Activated naive CD8-positive, alpha-beta T cell treated with anti-CD3 and anti-CD28 coated beads for 36 hours (primary cell): Measurements from ENCODE around the gene SNW1. TPM values are rescaled to one million over a fixed set of nuclear protein-coding genes. Genes with fewer than 3 reads are reported as not detected.
"Not testable (repeated sequence)": the region's sequence is repeated elsewhere in the genome, so short reads cannot be mapped to it uniquely, and the experiment has no call there.

ENCODE experiments used
- DNase-seq: peaks from one replicate; pipeline ENCODE4 v3.0.0; 2021
- H3K27ac Mint-ChIP-seq: one replicate; pipeline ENCODE4 v1.8.0; 2022; ENCODE audit warnings: mild to moderate bottlenecking, moderate library complexity, mixed read lengths
- H3K27me3 Mint-ChIP-seq: one replicate; pipeline ENCODE4 v1.8.0; 2022; ENCODE audit warnings: mild to moderate bottlenecking, mixed read lengths
- H3K36me3 Mint-ChIP-seq: one replicate; pipeline ENCODE4 v1.8.0; 2021; ENCODE audit warnings: mild to moderate bottlenecking, mixed read lengths
- H3K4me1 Mint-ChIP-seq: one replicate; pipeline ENCODE4 v1.8.0; 2021; ENCODE audit warnings: mixed read lengths
- H3K4me3 Mint-ChIP-seq: one replicate; pipeline ENCODE4 v1.8.0; 2022; ENCODE audit warnings: mild to moderate bottlenecking, moderate library complexity, mixed read lengths
- H3K9me3 Mint-ChIP-seq: one replicate; pipeline ENCODE4 v1.8.0; 2022; ENCODE audit warnings: mixed read lengths
- total RNA-seq, 2 experiments: library from RNA; stranded (reverse); gene quantifications; one replicate each; pipeline ENCODE4 v1.2.3, GENCODE V29; 2021

SNW1 gene
- total RNA-seq, result 100 to 1,000 TPM; 114 to 117 TPM

DNA sequence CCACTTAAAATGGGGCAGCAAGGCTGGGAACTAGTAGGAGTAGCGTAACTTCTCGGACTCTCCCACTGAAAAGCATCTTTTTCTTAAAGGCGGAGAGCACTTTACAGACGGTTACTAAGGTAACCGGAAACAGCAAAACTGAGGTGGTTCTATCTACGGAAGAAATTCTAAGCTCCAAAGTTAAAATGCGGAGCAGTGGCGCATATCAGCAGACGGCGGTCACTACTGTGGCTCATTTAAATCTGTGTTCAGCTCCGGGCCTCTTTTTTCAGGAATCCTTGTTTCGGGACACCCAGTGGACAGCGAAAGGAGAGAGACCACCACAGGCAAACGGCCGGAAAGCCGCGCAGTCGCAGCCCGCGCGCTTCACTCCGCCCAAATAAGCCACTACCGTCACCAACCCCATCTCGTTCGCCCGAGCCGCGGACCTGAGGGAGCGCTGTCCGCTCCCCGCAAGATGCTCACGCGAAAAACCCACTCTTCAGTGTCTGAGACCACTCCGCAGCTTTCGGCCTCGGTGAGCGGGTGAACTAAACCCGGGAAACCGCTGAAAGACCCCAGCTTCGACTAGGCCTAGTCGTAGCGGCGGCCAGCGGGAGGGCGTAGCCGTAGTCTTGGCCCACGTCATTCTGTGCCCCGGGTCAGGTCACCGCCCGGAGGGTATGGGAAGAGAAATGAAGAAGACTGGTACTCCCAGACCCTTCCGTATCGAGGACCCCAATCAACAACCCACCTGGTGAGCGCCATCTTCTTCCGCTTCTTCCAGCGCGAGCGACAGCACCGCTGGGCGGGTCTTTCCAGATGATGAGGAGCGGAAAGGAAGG is at the start of gene SNW1:
Gene SNW1 (minus strand): TSS at position 776 of the 824 bp plus-strand sequence. CDS start 29 bp downstream, at position 747.
- Mint-ChIP-seq H3K4me3 (peak within 1 kb of the TSS; percentile 93), H3K27ac (peak within 1 kb of the TSS; percentile 97), H3K9me3 (no peaks in the 10 kb centered on the region), H3K4me1 (peaks cover 29% of the 10 kb centered on the region), H3K36me3 (peaks cover 21% of the 10 kb centered on the region), H3K27me3 (no peaks in the 10 kb centered on the region)
- DNase-seq, result peak; percentile 91

DNA sequence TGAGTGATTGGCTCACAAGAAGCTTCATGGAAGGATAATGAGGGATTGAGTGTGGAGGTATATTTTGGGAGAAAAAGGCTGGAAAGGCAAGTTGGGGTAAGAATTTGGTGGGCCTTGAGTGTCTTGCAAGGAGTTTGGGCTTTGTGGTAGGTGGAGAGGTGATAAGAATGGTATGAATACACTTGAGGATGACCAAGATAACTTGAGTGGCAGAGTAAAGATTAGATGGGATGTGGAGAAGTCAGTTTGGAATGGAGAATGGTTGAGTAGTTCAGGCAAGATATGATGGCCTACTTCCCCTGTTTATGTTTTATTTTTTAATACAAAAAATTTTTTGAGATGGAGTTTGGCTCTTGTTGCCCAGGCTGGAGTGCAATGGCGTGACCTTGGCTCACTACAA is 48.1 kb upstream of the SNW1 start:
- Mint-ChIP-seq H3K4me1 (peaks cover 5% of the 10 kb centered on the region), H3K27ac (no peak overlapping the region), H3K9me3 (no peaks in the 10 kb centered on the region), H3K27me3 (no peaks in the 10 kb centered on the region), H3K4me3 (no peak overlapping the region), H3K36me3 (no peaks in the 10 kb centered on the region)
- no peak for DNase-seq

DNA sequence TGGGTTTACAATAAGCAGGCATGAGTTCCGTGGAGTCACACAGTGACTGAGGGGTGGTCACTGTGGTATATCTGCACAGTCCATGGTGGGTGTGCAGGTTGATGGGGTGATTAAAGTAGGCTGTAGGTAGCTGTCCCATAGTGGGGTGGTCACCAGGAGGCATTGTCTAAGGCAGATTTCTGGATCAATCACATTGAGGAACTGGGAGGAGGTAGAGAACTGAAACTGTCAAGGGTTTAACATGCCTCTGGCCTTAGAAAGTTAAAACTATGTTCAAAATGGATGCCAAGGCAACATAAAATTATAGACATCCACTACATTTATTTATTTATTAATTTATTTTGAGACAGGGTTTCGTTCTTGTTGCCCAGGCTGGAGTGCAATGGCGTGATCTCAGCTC is 47.3 kb upstream of the SNW1 start:
- H3K36me3 Mint-ChIP-seq, result no peaks in the 10 kb centered on the region

DNA sequence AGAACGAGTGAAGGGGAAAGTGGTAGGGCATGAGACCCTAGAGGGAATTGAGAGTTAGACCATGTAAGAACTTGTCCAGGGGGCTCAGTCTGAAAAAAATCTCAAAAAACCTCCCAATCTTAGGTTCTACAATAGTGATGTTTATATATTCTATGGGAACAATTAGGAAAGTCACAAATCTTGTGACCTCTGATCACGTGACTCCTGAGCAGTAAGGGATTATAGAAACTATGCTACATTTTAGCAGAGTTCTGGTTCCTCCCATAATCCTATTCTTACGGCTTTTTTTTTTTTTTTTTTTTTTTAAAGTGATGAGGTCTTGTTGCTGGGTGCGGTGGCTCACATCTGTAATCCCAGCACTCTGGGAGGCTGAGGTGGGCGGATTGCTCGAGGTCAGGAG is 44.8 kb upstream of the SNW1 start:
- no peaks in the 10 kb centered on the region for H3K36me3 Mint-ChIP-seq
- H3K27ac Mint-ChIP-seq, result no peak overlapping the region
- H3K27me3 Mint-ChIP-seq, result no peaks in the 10 kb centered on the region
- no peak for DNase-seq
- H3K4me1 Mint-ChIP-seq, result peaks cover 3% of the 10 kb centered on the region
- H3K4me3 Mint-ChIP-seq, result no peak overlapping the region
- no peaks in the 10 kb centered on the region for H3K9me3 Mint-ChIP-seq

More for the DNA sequence above, 47.3 kb upstream of the SNW1 start:
- no peaks in the 10 kb centered on the region for H3K27me3 Mint-ChIP-seq
- DNase-seq, result no peak
- H3K9me3 Mint-ChIP-seq, result no peaks in the 10 kb centered on the region
- peaks cover 5% of the 10 kb centered on the region for H3K4me1 Mint-ChIP-seq
- H3K4me3 Mint-ChIP-seq, result no peak overlapping the region
- no peak overlapping the region for H3K27ac Mint-ChIP-seq

DNA sequence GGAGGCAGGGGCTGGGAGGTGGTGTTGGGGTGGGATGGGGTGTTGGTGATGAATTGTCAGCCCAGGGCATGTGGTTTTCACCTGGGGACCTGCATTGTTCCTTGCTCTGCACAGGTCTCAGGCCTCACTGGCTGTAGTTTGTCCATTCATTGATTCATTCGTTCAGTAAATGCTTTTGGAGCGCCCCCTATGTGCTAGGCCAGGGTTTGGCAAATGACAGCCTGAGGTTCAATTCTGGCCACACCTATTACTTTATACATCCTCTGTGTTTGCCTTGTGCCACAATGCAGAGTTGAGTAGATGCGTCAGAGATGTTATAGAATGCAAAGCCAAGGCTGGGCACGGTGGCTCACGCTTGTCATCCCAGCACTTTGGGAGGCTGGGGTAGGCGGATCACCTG is 43.6 kb upstream of the SNW1 start:
- no peak overlapping the region for H3K27ac Mint-ChIP-seq
- peaks cover 5% of the 10 kb centered on the region for H3K4me1 Mint-ChIP-seq
- no peak overlapping the region for H3K4me3 Mint-ChIP-seq
- H3K36me3 Mint-ChIP-seq, result no peaks in the 10 kb centered on the region
- DNase-seq, result no peak
- no peaks in the 10 kb centered on the region for H3K9me3 Mint-ChIP-seq
- no peaks in the 10 kb centered on the region for H3K27me3 Mint-ChIP-seq

DNA sequence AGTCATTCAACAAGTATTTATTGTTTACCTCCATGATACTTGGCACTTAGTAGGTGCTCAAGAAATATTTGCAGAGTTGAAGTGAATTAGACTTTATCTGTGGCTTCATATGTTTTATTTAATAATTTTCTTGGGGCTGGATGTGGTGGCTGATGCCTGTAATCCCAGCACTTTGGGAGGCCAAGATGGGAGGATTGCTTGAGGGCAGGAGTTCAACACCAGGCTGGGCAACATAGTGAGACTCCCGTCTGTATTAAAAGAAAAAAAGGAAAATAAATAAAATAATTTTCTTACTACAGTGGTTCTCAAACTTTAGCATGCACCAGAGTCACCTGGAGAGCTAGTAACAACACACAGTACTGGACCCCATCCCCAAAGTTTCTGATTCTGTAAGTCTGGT is 39.9 kb upstream of the SNW1 start:
- Mint-ChIP-seq H3K27ac (peak overlapping the region; percentile 91), H3K4me3 (peak overlapping the region; percentile 90)

DNA sequence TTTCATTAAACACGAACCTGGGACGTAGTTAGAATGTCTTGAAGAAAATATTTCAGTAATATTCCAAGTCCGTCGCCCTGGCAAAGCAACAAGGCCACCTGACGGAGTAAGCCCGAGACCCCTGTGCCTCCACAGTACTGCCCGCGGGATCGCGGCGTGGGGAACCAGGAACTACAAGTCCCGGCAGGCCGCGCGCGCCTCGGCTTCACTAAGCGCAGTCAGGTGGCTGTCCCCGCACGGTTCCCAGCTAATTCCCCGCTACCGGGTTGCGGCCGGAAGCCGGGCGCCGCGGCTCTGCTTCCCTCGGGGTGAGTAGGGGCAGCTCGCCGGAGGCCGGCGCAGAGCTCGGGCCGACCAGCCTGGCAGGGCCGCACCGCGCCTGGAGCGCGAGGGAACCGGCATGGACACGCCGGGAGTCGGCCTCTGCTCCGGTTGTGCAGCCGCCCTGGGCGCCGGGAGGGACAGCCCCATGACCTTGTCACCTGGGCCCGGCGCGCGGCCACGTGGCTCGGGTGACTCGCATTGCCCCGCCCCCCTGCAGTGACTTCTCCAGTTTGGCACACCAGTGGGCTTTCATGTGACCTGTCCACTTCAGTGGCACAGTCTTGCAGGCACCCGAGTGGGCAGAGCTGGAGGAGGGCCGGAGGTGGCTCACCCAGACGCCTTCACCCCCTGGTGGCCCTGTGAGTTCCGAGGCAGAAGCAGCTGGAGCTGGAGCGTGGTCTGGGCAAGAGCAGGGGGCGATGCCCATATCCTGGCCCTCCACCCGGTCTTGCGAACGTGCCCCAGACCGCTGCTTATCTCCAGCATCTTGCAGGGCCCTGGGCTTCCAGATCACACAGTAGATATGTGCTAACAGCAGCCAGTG is 39.1 kb upstream of the SNW1 start, which contains the start of gene ADCK1:
Gene ADCK1 (plus strand): TSS at position 247 of the 868 bp plus-strand sequence. CDS start 18,870 bp downstream, outside the sequence.
- H3K9me3 Mint-ChIP-seq, result no peaks in the 10 kb centered on the region
- DNase-seq, result peak; percentile 86
- no peaks in the 10 kb centered on the region for H3K36me3 Mint-ChIP-seq
- H3K27ac Mint-ChIP-seq, result peak within 1 kb of the TSS; percentile 91
- H3K27me3 Mint-ChIP-seq, result no peaks in the 10 kb centered on the region
- H3K4me3 Mint-ChIP-seq, result peak within 1 kb of the TSS; percentile 90
- H3K4me1 Mint-ChIP-seq, result peaks cover 8% of the 10 kb centered on the region

More for the DNA sequence above, 39.9 kb upstream of the SNW1 start:
- Mint-ChIP-seq H3K36me3 (no peaks in the 10 kb centered on the region), H3K9me3 (no peaks in the 10 kb centered on the region), H3K4me1 (peaks cover 8% of the 10 kb centered on the region), H3K27me3 (no peaks in the 10 kb centered on the region)
- no peak for DNase-seq

DNA sequence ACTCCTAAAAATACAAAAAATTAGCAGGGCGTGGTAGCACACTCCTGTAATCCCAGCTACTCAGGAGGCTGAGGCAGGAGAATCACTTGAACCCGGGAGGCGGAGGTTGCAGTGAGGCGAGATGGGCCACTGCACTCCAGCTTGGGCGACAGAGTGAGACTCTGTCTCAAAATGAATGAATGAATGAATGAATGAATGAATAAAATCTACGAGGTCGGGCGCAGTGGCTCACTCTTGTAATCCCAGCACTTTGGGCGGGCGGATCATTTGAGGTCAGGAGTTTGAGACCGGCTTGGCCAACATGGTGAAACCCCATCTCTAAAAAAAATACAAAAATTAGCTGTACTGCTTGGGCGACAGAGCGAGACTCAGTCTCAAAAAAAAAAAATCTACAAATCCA is 38.5 kb upstream of the SNW1 start:
- H3K4me1 Mint-ChIP-seq, H3K9me3 Mint-ChIP-seq, H3K36me3 Mint-ChIP-seq, DNase-seq, H3K27me3 Mint-ChIP-seq: not testable (repeated sequence)
- Mint-ChIP-seq H3K4me3 (peak overlapping the region; percentile 90), H3K27ac (peak overlapping the region; percentile 83)

DNA sequence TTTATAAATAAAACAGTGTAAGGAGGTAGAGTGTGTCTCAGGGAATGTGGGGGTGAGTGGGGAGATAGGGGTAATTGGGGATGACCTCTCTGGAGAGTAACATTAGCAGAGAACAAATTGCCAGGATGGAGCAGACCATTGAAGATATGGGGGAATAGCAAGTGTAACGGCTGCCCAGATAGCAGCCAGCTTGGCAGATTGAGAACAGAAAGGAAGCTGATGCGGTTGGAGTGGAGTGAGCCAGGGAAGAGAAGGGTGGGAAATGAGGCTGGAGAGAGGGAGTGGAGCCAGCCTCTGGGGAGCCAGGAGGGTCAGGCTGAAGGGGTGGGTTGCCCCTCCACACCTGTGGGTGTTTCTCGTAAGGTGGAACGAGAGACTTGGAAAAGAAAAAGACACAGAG is 33.4 kb upstream of the SNW1 start:
- DNase-seq, result no peak
- H3K36me3 Mint-ChIP-seq, result no peaks in the 10 kb centered on the region
- no peak overlapping the region for H3K4me3 Mint-ChIP-seq
- no peak overlapping the region for H3K27ac Mint-ChIP-seq
- peaks cover under 1% of the 10 kb centered on the region for H3K4me1 Mint-ChIP-seq
- peaks cover 23% of the 10 kb centered on the region for H3K27me3 Mint-ChIP-seq
- no peaks in the 10 kb centered on the region for H3K9me3 Mint-ChIP-seq

DNA sequence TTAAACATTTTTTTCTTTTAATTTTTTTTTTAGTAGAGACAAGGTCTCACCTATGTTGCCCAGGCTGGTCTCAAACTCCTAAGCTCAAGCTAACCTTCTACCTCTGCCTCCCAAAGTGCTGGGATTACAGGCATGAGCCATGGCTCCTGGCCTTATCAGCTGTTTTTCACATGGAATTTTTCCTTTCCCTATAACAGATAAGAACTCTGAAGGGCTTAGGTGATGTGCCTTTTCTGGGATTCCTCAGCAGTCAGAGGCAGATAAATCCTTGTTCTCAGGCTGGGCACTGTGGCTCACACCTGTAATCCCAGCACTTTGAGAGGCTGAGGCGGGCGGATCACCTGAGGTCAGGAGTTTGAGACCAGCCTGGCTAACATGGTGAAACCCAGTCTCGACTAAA is 32.3 kb upstream of the SNW1 start:
- H3K9me3 Mint-ChIP-seq, DNase-seq, H3K36me3 Mint-ChIP-seq, H3K4me3 Mint-ChIP-seq, H3K27ac Mint-ChIP-seq, H3K4me1 Mint-ChIP-seq: not testable (repeated sequence)
- H3K27me3 Mint-ChIP-seq, result peaks cover 28% of the 10 kb centered on the region

DNA sequence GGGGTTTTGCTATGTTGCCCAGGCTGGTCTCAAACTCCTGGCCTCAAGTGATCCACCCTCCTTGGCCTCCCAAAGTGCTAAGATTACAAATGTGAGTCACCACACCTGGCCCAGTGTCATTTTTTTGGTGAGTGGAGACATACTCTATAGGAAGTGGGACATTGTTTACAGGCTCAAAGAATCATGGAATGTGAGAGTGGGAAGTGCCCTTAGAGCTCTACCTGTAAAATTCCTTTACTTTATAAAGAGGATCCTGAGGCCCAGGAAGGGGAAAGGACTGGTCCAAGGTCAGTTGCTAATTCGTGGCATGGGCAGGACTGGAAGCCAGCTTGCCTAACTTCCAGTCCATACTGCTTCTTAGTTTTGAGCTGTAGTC is 30.3 kb upstream of the SNW1 start:
- Mint-ChIP-seq H3K27ac (no peak overlapping the region), H3K27me3 (peaks cover 28% of the 10 kb centered on the region), H3K9me3 (no peaks in the 10 kb centered on the region), H3K4me3 (no peak overlapping the region), H3K36me3 (no peaks in the 10 kb centered on the region), H3K4me1 (no peaks in the 10 kb centered on the region)
- DNase-seq, result no peak

DNA sequence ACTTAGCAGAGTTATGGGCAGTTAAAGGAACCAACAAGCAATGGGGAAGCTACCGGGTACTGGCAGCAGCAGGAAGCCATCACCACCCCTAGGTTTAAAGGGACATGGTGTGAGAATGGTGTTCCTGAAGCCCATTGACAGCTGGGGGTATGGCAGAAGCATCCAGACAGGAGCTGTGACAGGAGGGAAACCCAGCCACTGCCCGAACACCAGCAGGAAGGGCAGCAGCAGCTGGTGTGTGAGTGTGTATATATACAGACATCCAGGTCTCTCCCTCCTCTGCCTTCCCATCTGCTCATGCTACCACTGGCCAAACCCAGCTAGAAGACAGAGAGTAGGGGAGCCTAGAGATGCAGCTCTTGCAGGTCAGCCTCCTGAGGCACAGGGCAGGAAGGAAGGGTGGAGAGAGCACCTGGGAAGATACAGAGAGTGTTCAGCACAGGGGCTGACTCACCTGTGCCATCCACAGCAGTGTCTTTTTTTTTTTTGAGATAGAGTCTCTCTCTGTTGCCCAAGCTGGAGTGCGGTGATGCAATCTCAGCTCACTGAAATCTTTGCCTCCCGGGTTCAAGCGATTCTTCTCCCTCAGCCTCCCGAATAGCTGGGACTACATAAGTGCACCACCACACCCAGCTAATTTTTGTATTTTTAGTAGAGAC is 29.7 kb upstream of the SNW1 start:
- H3K36me3 Mint-ChIP-seq, result no peaks in the 10 kb centered on the region
- H3K4me1 Mint-ChIP-seq, result no peaks in the 10 kb centered on the region
- H3K9me3 Mint-ChIP-seq, result no peaks in the 10 kb centered on the region
- no peak overlapping the region for H3K27ac Mint-ChIP-seq
- no peak for DNase-seq
- peaks cover 28% of the 10 kb centered on the region for H3K27me3 Mint-ChIP-seq
- H3K4me3 Mint-ChIP-seq, result no peak overlapping the region

DNA sequence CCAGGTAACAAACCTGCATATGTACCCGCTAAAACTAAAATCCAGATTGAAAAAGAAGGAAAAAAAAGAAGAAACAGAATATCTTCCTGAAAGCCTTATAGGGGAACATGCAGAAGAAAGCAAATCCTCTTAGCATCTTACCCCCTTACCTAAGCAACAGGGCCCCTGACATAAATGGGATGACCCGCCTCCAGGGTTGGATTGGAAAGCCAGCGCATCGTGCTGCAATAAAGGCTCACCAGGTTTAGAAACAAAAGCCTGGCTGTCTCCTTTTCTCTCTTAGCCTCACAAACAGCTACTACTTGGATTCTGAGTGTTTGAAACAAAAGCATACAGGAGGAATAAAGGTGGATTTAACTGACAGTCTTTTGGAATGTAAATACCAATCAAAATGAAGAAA is 25.2 kb upstream of the SNW1 start:
- no peaks in the 10 kb centered on the region for H3K9me3 Mint-ChIP-seq
- H3K27ac Mint-ChIP-seq, result no peak overlapping the region
- no peaks in the 10 kb centered on the region for H3K36me3 Mint-ChIP-seq
- H3K4me1 Mint-ChIP-seq, result no peaks in the 10 kb centered on the region
- peaks cover 18% of the 10 kb centered on the region for H3K27me3 Mint-ChIP-seq
- no peak overlapping the region for H3K4me3 Mint-ChIP-seq
- no peak for DNase-seq

DNA sequence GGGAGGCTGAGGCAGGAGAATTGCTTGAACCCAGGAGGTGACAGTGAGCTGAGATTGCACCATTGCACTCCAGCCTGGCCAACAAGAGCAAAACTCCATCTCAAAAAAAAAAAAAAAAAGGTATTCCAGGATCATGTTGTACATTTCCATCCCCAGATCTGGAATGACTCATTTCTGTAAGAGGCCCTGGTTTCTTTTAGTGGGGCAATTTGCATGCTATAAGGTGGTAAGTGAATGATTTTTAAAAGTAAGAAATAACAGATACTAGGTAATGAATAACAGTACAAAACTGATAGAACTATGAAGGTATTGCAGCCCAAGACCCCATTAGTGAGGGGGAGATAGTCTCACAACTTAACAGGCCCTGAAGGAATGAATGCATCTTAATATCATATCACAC is 21.2 kb upstream of the SNW1 start:
- Mint-ChIP-seq H3K4me3 (no peak overlapping the region), H3K36me3 (no peaks in the 10 kb centered on the region), H3K4me1 (no peaks in the 10 kb centered on the region), H3K9me3 (no peaks in the 10 kb centered on the region), H3K27me3 (no peaks in the 10 kb centered on the region), H3K27ac (no peak overlapping the region)
- DNase-seq, result no peak

DNA sequence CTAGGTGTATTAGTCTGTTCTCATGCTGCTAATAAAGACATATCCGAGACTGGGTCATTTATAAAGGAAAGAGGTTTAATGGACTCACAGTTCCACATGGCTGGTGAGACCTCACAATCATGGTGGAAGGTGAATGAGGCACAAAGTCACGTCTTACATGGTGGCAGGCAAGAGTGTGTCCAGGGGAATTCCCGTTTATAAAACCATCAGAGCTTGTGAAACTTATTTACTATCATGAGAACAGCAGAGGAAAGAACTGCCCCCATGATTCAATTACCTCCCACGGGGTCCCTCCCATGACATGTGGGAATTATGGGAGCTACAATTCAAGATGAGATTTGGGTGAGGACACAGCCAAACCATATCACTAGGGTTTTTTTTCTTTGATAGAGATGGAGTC is 13.0 kb upstream of the SNW1 start:
- not testable (repeated sequence) for H3K27ac Mint-ChIP-seq, H3K4me3 Mint-ChIP-seq, H3K27me3 Mint-ChIP-seq, H3K9me3 Mint-ChIP-seq, DNase-seq, H3K4me1 Mint-ChIP-seq, H3K36me3 Mint-ChIP-seq
